Stimulated activated CD8-positive, alpha-beta memory T cell treated with anti-CD3 and anti-CD28 coated beads, Interleukin-2, amount 100 ng/mL, for 48 hours (primary cell): ENCODE data around the gene RPS21.

Experiments
- DNase-seq, 2 donors: peaks; one replicate each; pipeline ENCODE4 v3.0.0-alpha.2; 2020; ENCODE audit warnings: low read depth in 2 of 2

The RPS21 gene

DNA sequence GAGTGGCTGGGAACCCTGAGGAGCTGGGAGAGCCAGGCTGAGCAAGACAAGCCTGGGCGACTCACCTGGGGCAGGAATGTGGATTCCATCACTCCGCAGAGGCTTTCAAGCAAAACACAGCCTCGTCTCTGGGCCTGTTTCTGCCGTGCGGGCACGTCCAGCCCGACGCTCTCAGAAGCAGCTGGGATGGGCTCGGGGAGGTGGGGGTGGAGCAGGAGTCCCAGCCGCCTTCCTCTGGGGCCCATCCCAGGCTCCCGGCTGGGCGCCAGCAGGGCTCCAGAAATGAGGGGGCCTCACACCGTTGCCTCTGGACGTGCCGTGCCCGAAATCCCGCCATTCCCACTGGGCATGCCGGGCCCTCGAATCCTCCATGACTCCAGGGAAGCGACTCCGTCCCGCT lies 8.7 kb upstream of the RPS21 start:
- DNase-seq = no peak

DNA sequence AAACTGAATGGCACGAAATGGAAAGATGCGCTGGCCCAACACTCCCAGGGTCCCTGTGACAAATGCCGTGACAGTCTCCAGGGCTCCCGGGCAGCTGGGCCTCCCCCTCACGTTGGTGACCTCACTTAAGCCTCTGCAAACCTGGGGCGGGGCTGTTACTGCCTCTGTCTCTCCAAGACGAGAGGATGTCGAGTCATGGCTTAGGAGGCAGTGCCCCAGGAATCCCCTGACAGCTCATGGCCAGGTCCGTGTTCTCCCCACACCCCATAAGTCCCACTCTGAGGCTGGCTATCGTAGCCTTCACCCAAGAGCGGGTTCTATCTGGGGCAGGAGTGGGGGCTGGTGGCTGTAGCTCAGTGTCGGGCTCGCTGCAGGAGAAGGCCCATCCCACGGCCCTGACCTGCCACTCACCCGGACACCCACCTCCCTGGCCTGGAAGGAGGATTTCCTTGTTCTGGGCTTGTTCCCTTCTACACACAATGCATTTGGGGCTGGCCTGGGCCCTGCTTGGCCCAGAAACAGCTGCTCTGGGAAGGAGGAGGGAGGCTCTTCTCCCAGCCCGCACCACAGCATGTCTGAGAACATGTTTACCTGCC lies 5.6 kb upstream of the RPS21 start:
- no peak for DNase-seq

DNA sequence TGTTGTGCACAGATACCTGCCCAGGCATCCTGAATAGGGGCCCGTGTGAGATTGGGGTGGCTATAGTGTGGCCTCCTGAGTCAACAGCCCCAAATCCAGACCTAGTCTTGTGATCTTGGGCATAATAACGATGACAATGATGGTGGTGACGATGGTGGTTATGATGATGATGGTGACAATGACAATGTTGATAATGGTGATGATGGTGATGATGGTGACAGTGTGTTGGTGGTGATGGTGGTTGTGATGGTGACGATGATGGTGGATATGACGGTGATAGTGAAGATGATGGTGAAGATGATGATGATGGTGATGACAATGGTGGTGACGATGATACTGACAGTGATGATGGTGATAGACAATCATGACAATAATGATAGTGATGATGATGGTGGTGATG lies 5.1 kb upstream of the RPS21 start:
- no peak for DNase-seq

DNA sequence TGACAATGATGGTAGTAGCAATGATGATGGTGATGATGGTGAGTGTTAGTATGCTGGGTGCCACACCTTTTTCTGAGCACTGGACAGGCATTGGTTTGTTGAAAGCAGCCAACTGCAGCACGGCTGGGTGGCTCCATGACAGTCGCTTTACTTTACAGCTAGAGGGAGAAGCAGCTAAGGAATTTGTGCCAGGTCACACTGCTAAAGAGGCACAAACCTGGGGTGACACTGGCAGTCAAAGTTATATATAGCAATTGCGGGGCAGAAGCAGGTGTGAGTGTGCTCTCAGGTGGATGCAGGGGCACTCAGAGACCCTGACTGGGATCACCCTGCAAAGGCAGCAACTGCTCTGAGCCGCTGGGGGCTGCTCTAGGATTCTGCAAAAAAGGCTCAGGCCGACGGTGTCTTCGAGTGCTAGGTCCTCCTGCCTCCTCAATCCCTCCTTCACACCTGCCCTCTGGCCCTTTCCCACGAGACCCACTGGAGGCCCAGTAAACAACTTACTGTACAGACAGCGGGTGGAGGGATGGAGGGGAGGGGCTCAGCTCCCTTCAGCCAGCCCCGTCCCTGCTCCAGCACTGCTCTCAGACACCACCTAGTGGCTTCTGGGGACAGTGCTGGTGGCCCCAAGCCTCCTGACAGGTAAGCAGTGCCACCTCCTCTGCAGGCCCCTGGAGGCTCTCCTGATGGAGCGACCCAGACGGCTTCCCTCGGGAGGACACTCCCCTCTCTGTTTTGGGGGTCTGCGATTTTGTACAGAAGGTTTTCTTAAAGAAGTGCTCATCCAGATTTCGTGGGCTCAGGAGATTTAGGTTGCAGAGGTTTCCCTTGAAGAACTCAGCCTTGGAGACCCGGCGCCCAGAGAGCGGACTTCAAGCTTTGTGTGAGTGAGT lies 4.4 kb upstream of the RPS21 start:
- DNase-seq = peak; percentile 56 to 73

DNA sequence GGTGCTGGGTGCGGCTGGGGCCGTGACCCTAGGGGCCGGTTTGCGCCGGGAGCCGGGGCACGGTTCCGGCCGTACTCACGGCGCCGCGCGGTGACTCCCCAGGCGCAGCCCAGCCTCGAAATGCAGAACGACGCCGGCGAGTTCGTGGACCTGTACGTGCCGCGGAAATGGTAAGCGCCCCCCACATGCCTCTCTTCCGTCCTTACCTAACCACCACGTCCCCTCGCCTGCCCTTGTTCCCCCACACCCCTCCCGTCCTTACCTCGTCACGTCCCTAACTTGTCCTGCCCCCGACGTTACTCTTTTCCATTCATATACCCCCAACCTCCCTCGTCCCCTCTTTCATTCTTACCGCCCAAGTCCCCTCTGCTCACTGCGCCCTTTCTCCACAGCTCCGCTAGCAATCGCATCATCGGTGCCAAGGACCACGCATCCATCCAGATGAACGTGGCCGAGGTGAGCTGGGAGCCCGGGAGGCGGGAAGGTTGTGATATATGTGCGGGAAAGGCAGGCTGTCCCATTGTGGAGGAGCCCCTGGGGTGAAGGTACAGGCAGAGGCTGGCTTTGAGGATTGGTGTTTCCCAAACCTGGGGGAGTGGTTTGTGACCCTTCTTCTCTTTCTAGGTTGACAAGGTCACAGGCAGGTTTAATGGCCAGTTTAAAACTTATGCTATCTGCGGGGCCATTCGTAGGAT lies 463 bp downstream of the RPS21 start:
- DNase-seq = no peak

DNA sequence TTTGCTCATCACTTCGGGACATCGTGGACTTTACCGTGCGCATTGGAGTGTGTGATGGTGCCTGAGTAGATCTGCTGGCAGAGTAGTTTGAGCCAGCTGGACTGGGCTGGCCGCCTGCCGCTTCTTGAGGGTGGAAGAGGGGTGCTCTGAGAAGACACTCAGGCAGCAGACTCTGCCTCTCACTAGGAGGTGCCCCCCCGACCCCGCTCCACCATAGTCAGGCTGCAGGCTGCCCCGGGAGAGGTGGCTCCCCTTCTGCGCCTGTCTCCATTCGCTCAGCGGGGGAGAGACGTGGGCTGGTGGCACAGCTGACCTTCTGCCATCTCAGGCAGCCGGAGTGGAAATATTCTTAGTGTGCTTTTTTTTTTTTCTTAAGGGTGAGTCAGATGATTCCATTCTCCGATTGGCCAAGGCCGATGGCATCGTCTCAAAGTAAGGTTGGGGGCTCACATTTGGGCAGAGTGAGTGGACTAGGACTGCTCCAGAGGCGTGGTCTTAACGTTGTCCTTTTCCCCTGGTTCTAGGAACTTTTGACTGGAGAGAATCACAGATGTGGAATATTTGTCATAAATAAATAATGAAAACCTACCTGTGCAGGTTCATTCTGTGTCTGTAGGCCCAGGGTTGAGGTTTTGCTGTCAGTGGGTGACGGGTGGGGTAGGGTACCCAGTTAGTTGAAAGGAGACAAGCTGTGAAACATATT lies 1.2 kb downstream of the RPS21 start:
- DNase-seq = no peak

DNA sequence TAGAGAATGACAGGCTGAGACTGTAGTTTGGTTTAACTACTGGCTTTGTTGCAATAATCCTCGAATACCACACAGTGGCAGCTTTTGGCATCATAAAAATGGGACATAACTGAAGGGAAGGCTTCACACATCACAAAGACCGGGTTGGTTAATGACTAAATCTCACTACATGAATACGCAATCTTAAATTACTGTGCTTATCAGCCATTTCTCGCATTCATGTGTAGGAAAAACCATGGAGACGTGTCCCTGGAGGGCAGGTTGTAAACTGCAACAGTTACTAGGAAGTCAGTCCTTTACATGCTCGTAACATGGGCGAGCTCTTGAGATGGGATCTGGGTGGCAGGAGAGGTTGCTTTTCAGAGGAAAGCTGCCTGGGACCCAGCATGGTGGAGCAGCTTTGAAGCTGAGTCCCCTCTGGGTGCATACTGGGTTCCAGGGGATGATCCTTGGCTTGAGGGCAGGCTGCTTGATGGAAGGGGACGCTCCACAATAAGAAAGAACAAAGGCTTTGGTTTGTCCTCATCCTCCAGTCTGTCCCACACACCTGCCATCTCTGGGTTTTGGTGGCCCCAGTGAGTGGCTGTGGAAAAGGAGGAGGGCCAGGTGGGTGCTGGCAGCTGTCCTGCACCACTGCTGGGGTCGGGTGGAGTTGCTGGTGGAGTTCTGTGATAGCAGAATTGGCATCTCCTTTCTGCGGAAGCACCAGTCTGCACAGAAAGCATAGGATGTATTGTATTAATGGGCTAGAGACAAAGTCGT lies 2.1 kb downstream of the RPS21 start:
- DNase-seq = no peak

DNA sequence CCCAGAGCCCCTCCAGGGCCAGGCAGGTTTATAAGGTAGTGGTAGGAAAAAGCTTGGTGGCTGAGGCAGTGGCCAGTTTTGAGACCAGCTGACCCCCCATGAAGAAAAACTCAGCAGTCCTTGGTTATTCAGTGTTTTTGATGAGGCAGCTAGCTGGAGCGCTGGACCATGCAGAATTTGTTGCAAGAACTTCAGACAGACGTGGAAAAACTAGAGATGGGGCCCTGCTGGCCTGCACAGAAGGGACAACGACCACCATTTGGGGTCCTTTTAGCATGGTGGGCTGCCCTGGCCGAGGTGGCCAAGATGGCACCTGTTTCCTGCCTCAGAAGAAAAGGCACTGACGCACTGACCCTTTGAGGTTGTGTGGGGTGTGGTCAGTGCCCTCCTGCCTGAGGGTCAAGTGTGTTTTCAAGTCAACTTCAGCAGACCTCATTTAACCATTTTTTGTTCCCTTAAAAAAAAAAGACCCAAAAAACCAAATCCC lies 2.7 kb downstream of the RPS21 start:
- no peak for DNase-seq

DNA sequence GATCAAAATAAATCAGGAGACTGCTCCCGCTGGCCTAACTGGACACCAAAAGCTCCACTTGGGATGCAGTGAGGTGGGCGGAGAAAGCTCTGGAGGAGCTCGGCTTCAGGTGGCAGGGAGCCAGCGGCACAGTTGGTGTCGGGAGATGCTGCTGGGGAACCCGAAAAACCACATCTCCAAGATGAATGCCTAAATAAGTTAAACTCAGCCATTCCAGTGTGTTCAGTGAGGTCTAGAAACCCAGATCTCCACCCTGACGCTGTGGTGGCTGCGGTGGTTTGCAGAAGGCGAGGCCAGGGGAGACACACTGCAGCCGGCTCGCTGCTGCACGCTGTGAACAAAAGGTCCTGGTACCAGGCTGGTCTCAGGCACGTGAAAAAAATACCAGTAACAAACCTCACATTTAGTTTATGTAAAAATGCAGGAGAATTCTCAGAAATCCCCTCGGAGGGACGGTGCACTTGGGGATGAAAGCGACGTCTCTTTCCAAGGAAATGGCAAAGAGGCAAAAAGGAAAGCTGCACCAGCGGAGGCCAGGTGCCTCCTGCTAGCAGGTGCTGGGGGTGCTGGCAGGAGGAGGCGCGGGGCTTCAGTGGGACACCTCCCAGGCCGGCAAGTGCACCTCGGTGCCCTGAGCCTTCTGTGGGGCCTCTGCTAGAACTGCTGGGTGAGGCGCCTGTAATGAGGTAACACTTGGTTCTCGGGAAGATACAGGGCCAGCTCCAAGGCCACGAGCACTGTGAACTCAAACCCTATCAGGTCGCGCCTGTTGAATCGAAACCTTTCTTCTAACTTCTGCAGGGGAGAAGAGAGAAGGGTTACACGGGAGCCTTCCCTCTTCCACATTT lies 3.6 kb downstream of the RPS21 start:
- DNase-seq = no peak

DNA sequence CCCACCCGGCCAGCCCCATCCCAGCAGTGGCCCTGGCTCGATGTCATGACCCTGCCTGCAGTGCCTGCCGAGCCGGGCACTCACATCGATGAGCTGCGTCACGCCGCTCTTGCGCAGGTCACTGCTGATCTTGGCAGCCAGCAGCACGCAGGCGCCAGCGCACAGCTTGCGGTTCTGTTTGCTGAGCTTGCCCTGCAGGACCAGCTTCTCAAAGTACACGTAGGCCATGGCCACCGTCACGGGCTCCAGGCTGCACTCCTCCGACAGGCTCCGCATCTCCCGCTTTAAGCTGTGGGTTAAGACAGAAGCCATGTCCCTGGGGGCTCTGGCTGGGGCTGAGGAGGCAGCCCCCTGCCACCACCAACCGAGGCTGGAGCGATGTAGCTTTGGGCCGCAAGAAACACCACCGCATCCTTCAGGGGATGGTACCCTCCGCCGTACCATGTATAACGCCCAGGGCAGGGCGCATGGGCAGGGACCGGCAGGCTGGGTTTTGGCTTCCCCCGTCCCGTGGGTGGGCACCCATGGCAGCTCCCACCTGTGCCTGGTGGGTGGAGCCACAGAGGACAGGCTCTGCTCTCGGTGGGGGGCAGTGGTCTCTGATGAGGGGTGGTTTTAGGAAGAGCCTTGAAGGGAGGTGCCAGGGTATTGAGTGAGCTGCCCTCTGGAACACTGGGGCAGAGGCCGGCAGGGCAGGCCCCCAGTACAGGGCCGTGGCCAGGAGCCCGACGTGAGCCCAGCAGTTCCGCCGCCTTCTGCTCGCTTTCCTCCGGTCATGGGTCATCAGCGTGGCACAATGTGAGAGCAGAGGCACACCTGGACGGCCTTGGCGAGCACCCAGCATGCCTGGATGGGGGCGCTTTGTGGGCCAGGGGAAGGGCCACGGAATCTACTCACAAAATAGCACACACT lies 4.5 kb downstream of the RPS21 start:
- DNase-seq = no peak

DNA sequence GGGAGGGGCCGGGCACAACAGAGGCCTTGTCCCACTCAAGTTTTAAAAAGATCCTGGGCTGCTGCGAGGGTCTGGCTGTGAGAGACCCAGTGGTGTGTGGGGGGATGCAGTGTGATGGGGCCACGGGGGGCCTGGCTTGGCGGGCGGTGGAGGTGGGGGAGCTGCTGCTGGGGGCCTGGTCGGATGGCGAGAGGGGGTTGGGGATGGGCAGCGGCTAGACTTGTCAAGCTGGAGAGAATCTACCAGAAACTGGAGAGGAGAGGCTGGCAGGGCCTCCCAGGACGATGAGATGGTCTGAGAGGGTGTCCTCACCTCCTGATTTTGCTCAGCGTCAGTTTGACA lies 5.1 kb downstream of the RPS21 start:
- DNase-seq = no peak

DNA sequence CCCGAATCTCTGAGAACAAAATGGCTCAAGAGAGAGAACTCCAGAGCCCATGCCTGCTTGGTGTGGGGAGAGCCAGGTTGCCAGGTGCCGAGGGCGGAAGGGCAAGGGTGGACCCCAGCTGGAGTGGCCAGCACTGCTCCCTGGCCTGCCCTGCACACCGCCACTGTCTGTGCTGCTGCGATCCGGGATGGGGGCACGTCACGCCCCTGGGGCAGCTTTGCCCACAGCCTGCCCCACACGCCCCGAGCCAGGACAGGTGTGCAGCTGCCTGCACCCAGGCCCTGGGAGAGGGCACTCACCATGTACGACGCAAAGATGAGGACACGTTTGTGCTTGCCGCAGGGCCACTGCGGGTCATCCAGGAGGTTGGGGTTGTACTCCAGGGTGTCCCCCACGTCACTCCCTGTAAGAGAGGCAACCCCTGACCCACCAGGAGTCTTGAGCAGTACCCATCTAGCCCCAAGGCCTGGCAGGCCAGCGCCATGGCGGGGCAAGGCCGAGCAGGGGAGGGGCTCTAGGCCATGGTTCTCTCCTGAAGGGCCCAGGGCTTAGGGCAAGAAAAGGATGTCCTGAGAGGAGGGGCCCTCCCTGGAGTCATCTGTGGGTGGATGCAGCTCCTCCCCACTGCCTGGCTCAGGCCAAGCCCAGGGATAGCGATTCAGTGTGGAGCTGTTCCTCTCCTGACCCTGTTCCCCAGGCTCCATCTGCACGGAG lies 5.9 kb downstream of the RPS21 start:
- no peak for DNase-seq

DNA sequence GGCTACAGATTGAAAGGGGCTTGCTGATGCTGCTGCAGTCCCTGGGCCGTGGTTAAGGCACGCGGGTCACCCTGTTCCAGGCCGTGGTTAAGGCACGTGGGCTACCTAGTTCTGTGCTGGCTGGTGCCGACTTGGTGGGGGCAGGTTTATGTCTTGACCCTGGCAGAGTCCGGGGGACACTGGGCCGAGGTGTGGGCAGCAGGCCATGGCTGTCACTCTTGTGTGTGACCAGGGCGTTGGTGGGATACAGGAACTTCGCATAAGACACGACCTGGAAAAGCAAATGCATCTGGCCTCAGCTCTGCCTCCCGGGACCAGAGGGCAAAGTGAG lies 6.4 kb downstream of the RPS21 start:
- no peak for DNase-seq

DNA sequence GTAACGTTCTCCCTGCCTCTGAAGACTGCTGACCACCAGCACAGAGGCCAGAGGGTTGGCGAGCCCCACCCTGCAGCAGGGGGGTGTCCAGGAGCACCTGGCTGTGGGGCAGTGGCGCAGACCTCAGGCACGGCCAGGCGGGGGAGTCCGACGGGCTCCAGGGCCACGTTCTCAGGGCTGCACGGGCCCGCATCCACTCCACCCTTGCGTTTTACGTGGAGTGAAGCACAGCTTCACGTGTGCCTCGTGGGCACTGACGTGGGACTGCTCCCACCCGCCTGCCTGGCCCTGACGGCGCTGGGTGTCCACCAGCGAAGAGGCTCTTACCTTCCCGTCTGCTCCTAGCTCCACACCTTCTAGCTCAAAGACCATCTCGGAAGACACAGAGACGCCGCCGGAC lies 6.9 kb downstream of the RPS21 start:
- no peak for DNase-seq

DNA sequence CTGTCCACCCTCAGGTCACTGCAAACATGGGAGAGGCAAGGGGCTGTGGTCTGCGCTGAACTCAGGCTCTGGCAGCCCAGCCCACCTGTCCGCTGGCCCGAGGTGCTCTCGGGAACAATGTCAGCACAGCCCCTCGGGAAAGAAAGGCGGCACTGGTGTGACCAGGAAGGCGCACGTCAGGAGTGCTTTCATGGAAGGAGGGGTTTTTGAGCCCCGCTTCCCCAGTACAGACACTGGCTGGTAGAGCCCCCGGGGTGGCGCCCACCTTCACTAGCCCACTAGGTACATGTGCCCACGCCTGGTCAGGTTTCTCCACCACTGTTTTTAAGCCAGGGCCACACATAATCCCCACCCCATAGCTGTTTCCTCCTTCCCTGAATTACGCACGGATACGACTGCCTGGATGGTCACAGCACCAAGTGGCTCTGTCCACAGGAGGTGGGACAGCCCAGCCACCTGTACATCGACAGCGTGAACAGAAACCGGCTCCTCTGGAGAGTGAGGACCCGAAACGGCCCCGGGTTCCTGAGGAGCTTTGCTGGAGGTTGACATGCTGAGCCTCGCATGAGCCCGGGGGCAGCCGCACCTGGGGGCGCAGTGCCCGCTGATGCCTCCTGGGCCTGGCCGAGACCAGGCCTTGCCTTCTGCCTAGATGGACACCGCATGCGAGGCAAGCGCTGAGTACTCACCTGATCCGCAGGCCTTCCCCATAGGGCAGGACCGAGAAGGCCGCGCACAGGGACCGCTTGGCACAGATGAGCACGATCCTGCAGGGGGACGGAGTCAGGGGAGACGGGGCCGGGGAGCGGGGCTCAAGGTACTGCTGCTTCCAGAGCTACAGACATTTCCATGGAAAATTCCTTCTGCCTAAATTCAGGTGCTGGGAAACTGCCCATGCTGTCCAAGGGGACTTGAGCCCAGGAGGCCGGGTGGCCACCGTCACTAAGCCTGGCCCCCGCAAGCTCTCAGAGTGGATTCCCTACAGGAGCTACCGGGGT lies 7.6 kb downstream of the RPS21 start:
- no peak for DNase-seq

DNA sequence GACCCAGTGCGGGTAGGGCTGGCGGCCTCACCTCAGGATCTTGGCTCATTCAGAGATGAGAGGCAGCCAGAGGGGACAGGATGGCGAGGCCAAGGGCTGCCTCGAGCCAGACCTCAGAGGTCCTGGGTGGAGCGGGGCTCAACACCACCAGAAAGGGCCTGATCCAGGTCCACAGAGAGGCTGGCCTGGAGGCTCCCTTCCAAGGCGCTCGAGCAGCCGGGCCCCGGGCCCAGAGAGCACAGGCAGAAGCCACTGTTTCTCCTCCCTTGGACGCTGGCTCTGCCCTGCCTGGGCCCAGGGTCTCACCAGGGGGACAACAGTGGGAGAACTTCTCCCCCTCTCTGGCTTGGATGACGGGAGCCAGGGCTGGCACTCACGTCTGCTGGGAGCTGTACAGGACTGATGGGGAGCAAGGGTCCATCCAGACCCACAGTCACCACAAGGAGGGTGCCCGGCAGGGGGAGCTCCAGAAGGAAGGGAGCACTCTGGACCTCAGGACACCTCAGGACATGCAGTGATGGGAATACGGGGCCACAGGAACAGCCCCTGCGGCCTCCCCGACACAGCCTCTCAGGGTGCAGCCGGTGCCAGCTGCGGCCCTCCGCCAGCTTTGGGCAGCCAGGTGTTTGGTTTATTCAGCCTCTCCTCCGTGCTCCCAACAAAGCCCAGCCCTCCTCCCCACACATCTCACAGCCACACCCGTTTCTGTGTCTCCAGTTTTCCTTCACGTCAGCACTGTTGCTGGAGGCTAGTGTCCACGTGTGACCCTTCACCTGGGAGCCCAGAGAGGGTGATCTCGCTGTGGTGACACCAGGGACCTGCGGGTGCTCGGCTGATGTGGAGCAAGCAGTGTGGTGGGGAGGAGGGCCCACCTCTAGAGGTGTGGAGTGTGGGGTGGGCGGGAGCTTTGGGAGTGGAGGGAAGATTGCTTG lies 8.7 kb downstream of the RPS21 start:
- no peak for DNase-seq
